ENCODE data around the gene WDR12. TPM values are rescaled to one million over a fixed set of nuclear protein-coding genes. Genes with fewer than 3 reads are reported as not detected.
A peak's percentile ranks its signal among the peaks of the same experiment; 100 is the strongest.
"Not testable (repeated sequence)": the region's sequence is repeated elsewhere in the genome, so short reads cannot be mapped to it uniquely, and the experiment has no call there.

WDR12 gene
- total RNA-seq, 1 experiment from 2014 or later, result 100 TPM

- H3K36me3 ChIP-seq (ENCODE audit: control insufficient read depth, insufficient read depth, low read length), result no peaks in the 10 kb centered on the region
- H3K9me3 ChIP-seq (ENCODE audit: control insufficient read depth, insufficient read depth, low read depth, low read length), result no peaks in the 10 kb centered on the region
- H3K4me3 ChIP-seq (ENCODE audit: low read depth in 2 of 2, low read length in 2 of 2), result no peak overlapping the region
- DNase-seq (ENCODE audit: low read depth, low spot score), result no peak
- ATAC-seq, result no peak
- no peaks in the 10 kb centered on the region for H3K4me1 ChIP-seq (ENCODE audit: control insufficient read depth, insufficient read depth, low read length)
- ChIA-PET POLR2A (no interaction called here), CTCF (interaction anchor here (0.6 kb wide), 1 partner anchor 349 kb away, joined by 4 read pairs; no protein-coding TSS in a partner anchor)
- H3K27me3 ChIP-seq (ENCODE audit: control insufficient read depth, insufficient read depth, low read length), result no peaks in the 10 kb centered on the region
- H3K27ac ChIP-seq (ENCODE audit: low read length), result no peak overlapping the region
- TF ChIP-seq REST (IDR thresholded peaks at IDR 0.05; ENCODE audit: insufficient read depth in 1 of 2, low read depth in 2 of 2, low read length in 1 of 2) (no peak), POLR2AphosphoS5 (IDR thresholded peaks at IDR 0.05; ENCODE audit: low read depth, low read length) (no peak), SIN3A (IDR thresholded peaks at IDR 0.05; ENCODE audit: borderline replicate concordance, insufficient read depth, low read depth, low read length) (no peak), CTCF (IDR thresholded peaks at IDR 0.05) (no peak), TCF7L2 (IDR thresholded peaks at IDR 0.05; ENCODE audit: low read depth, low read length) (no peak)
- in situ Hi-C loops (cut with HindIII; ENCODE audit: low pct_unique_long_range_greater_than_20kb, low sequenced_read_pairs), result no loop called here
- BruUV-seq (replicated peaks), result no TSS peak
- intact Hi-C loops (cut with micrococcal nuclease; ENCODE audit: unreplicated experiment), result no loop called here
These were observed 49.5 kb downstream of the WDR12 start for GRCh38 chr2:202861987-202862386.

GRCh38 chr2:202858601-202859000 is 52.9 kb downstream of the WDR12 start:
- Histone ChIP-seq H3K4me3 (ENCODE audit: low read depth in 2 of 2, low read length in 2 of 2) (no peak overlapping the region), H3K27ac (ENCODE audit: low read length) (no peak overlapping the region), H3K9me3 (ENCODE audit: control insufficient read depth, insufficient read depth, low read depth, low read length) (no peaks in the 10 kb centered on the region), H3K36me3 (ENCODE audit: control insufficient read depth, insufficient read depth, low read length) (no peaks in the 10 kb centered on the region), H3K4me1 (ENCODE audit: control insufficient read depth, insufficient read depth, low read length) (no peaks in the 10 kb centered on the region), H3K27me3 (ENCODE audit: control insufficient read depth, insufficient read depth, low read length) (no peaks in the 10 kb centered on the region)
- POLR2A ChIA-PET, result no interaction called here
- in situ Hi-C loops (cut with HindIII; ENCODE audit: low pct_unique_long_range_greater_than_20kb, low sequenced_read_pairs), result no loop called here
- CTCF ChIA-PET, result no interaction called here
- BruUV-seq (replicated peaks), result no TSS peak
- TF ChIP-seq CTCF (IDR thresholded peaks at IDR 0.05) (no peak), POLR2AphosphoS5 (IDR thresholded peaks at IDR 0.05; ENCODE audit: low read depth, low read length) (no peak), SIN3A (IDR thresholded peaks at IDR 0.05; ENCODE audit: borderline replicate concordance, insufficient read depth, low read depth, low read length) (no peak), REST (IDR thresholded peaks at IDR 0.05; ENCODE audit: insufficient read depth in 1 of 2, low read depth in 2 of 2, low read length in 1 of 2) (no peak), TCF7L2 (IDR thresholded peaks at IDR 0.05; ENCODE audit: low read depth, low read length) (no peak)
- ATAC-seq, result no peak
- intact Hi-C loops (cut with micrococcal nuclease; ENCODE audit: unreplicated experiment), result no loop called here
- DNase-seq (ENCODE audit: low read depth, low spot score), result no peak

GRCh38 chr2:202849343-202849742 is 62.1 kb downstream of the WDR12 start:
- intact Hi-C loops (cut with micrococcal nuclease; ENCODE audit: unreplicated experiment); DNase-seq (ENCODE audit: low read depth, low spot score); CTCF ChIA-PET; BruUV-seq (replicated peaks); H3K4me3 ChIP-seq (ENCODE audit: low read depth in 2 of 2, low read length in 2 of 2); in situ Hi-C loops (cut with HindIII; ENCODE audit: low pct_unique_long_range_greater_than_20kb, low sequenced_read_pairs); H3K36me3 ChIP-seq (ENCODE audit: control insufficient read depth, insufficient read depth, low read length); H3K9me3 ChIP-seq (ENCODE audit: control insufficient read depth, insufficient read depth, low read depth, low read length); POLR2A ChIA-PET; H3K27me3 ChIP-seq (ENCODE audit: control insufficient read depth, insufficient read depth, low read length); H3K4me1 ChIP-seq (ENCODE audit: control insufficient read depth, insufficient read depth, low read length); H3K27ac ChIP-seq (ENCODE audit: low read length): not testable (repeated sequence)
- peak; percentile 68; the same call in 1 of the 2 replicates for ATAC-seq
